GM12872 (cell line): ENCODE results near the gene FEZF2.

Source experiments
- TF ChIP-seq, protein P1 (sequence below): IDR thresholded peaks from 3 replicates; pipeline ENCODE4 v1.5.1; 2011; ENCODE audit warnings: low read depth, mild to moderate bottlenecking, low read length, moderate library complexity; ENCODE audit not compliant: insufficient read depth

FEZF2 gene

DNA sequence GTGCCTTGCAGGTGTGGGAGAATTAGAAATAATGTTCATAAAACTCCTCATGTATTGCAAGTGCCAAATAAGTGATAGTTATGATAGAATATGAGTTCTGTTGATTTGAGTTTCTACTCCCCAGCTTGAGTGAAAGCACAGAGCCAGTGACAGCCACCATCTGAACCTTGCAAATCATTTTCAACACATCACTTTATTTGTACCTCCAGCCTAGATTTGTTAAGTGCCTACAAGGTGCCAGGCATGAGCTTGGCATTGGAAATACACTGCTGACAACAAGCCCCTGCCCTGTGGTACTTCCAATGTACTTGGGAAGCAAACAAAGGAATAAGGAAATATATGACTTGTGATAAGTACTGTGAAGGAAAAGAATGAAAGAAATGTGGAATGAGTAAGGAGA, 17.0 kb downstream of the FEZF2 start:
- TF ChIP-seq, protein P1, sequence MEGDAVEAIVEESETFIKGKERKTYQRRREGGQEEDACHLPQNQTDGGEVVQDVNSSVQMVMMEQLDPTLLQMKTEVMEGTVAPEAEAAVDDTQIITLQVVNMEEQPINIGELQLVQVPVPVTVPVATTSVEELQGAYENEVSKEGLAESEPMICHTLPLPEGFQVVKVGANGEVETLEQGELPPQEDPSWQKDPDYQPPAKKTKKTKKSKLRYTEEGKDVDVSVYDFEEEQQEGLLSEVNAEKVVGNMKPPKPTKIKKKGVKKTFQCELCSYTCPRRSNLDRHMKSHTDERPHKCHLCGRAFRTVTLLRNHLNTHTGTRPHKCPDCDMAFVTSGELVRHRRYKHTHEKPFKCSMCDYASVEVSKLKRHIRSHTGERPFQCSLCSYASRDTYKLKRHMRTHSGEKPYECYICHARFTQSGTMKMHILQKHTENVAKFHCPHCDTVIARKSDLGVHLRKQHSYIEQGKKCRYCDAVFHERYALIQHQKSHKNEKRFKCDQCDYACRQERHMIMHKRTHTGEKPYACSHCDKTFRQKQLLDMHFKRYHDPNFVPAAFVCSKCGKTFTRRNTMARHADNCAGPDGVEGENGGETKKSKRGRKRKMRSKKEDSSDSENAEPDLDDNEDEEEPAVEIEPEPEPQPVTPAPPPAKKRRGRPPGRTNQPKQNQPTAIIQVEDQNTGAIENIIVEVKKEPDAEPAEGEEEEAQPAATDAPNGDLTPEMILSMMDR = no peak

GRCh38 chr3:62355703-62356102, 17.6 kb downstream of the FEZF2 start:
- TF ChIP-seq, protein P1 = no peak

DNA sequence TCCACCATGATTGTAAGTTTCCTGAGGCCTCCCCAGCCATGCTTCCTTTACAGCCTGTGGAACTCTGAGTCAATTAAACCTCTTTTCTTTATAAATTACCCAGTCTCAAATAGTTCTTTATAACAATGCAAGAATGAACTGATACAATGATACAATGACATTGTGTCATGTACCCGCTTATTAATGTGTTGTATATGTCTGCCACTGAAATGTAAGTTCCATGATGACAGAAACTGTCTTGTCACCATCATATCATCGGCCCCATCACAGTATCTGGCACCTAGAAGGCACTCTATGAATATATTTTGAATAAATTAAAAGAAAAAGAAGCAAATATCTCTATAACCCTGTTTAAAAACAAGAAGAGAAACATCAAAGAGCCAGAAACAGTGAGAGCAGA, 29.6 kb downstream of the FEZF2 start:
- TF ChIP-seq, protein P1 = no peak

DNA sequence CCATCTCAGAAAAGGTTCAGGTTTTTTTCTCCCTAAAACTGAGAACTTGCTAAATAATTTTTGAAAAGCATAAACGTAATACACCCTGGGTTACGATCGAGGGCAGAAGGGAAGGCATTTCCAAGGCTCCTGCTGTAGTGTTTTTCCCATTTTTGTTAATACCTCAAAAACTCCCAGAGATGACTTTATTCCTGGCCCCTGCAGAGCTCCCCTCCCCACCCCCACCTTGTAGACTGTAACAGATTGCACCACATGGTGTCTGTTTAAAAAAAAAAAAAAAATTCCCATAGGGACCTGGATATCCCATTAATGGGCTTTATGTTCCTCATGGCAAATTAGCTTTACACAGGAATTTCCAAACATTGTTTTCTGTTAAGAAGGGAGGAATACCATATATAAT, 38.2 kb downstream of the FEZF2 start:
- TF ChIP-seq, protein P1 = no peak

GRCh38 chr3:62332835-62333244, 40.5 kb downstream of the FEZF2 start:
- TF ChIP-seq, protein P1 = peak; percentile 32; the same call in 1 of the 3 replicates

GRCh38 chr3:62332017-62332416, 41.3 kb downstream of the FEZF2 start:
- TF ChIP-seq, protein P1 = no peak

- TF ChIP-seq, protein P1 = no peak
These were observed 43.4 kb downstream of the FEZF2 start for GRCh38 chr3:62329971-62330370.

DNA sequence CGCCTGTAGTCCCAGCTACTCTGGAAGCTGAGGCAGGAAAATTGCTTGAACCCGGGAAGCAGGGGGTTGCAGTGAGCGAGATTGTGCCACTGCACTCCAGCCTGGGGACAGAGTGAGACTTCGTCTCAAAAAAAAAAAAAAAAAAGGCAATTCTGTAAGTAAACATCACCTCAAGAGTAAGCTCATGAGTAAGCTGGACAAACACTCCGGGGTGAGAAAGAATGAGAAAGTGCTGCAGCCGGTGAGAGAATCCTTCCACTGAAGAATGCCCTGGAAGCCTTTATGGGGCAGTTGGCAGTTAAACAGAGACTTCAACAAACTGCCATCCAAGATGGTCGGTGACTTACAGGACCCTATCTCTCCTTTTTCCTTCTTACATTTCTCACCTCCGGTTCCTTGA, 47.5 kb downstream of the FEZF2 start:
- TF ChIP-seq, protein P1 = no peak
